Naive B cell (primary cell): ENCODE data around the gene HSPG2. TPM values are rescaled to one million over a fixed set of nuclear protein-coding genes. Genes with fewer than 3 reads are reported as not detected.

Experiments used
- ATAC-seq, 2 donors: fragments of 150-1000 bp; cut with Tn5 transposase; 2 replicates each; pipeline ENCODE4 v1.10.0; 2021; ENCODE audit warnings: low read depth in 2 of 2, mild to moderate bottlenecking in 2 of 2, moderate library complexity in 2 of 2
- DNase-seq: peaks from one replicate; pipeline ENCODE4 v3.0.0; 2022
- H3K27ac Mint-ChIP-seq, 6 donors: one replicate each; pipeline ENCODE4 v1.8.0; 2020 to 2022; ENCODE audit warnings: mild to moderate bottlenecking in 6 of 6, mixed read lengths in 6 of 6, moderate library complexity in 5 of 6, inconsistent platforms in 2 of 6
- H3K27me3 Mint-ChIP-seq, 3 donors: one replicate each; pipeline ENCODE4 v1.8.0; 2021 to 2022; ENCODE audit warnings: mixed read lengths in 3 of 3, mild to moderate bottlenecking in 1 of 3
- H3K36me3 Mint-ChIP-seq, 2 donors: one replicate each; pipeline ENCODE4 v1.8.0; 2020 to 2022; ENCODE audit warnings: mixed read lengths in 2 of 2, inconsistent platforms in 1 of 2, mild to moderate bottlenecking in 1 of 2
- H3K4me1 Mint-ChIP-seq, 3 donors: one replicate each; pipeline ENCODE4 v1.8.0; 2020 to 2022; ENCODE audit warnings: mixed read lengths in 3 of 3, inconsistent platforms in 1 of 3, mild to moderate bottlenecking in 1 of 3, moderate library complexity in 1 of 3
- H3K4me3 Mint-ChIP-seq, 8 donors: one replicate each; pipeline ENCODE4 v1.8.0; 2020 to 2022; ENCODE audit warnings: mild to moderate bottlenecking in 8 of 8, mixed read lengths in 8 of 8, moderate library complexity in 8 of 8, inconsistent platforms in 2 of 8
- H3K9me3 Mint-ChIP-seq, 7 donors: one replicate each; pipeline ENCODE4 v1.8.0; 2020 to 2022; ENCODE audit warnings: mixed read lengths in 7 of 7, mild to moderate bottlenecking in 5 of 7, inconsistent platforms in 2 of 7, moderate library complexity in 1 of 7
- polyA plus RNA-seq, 6 donors: library from polyadenylated mRNA; unstranded; fragments of 300-500 nt; fragmentation: Illumina TruSeq; gene quantifications; one replicate each; pipeline ENCODE4 v1.2.3, GENCODE V29; 2021; ENCODE audit warnings: low read depth in 6 of 6

Gene HSPG2
- polyA plus RNA-seq, 6 donors from 2014 or later = 0.07 TPM; not detected in 5

DNA sequence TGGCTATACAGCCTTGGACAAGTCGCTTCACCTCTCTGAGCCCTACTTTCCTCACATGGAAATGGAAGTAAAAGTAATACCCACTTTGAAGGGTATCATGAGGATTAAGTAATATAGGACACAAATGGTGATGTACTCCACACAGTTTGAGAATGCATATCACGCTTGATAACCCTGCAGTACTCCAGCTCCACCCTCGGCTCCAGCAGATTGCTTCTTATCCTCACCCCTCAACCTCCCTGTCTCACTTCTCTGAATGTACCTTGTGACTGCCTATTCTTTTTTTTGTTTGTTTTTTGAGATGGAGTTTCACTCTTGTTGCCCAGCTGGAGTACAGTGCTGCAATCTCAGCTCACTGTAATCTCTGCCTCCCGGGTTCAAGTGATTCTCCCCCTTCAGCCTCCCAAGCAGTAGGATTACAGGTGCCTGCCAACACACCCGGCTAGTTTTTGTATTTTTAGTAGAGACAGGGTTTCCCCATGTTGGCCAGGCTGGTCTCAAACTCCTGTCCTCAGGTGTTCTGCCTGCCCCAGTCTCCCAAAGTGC is 69.6 kb downstream of the HSPG2 start:
- Mint-ChIP-seq H3K27me3 (no peaks in the 10 kb centered on the region), H3K36me3 (no peaks in the 10 kb centered on the region), H3K9me3 (no peaks in the 10 kb centered on the region), H3K27ac (peak overlapping the region in 3 of 6 donors; percentile 84 to 94 (median 84)), H3K4me1 (peaks cover 12 to 26% (median 18%) of the 10 kb centered on the region in 3 donors), H3K4me3 (no peak overlapping the region)
- no peak for DNase-seq
- ATAC-seq = no peak

- ATAC-seq (no peak), DNase-seq (no peak)
- no peaks in the 10 kb centered on the region for H3K27me3 Mint-ChIP-seq
- no peaks in the 10 kb centered on the region for H3K9me3 Mint-ChIP-seq
- H3K36me3 Mint-ChIP-seq = no peaks in the 10 kb centered on the region
- H3K4me3 Mint-ChIP-seq = peak overlapping the region in 1 of 8 donors; percentile 59
- peaks cover 12 to 20% (median 18%) of the 10 kb centered on the region in 3 donors for H3K4me1 Mint-ChIP-seq
- H3K27ac Mint-ChIP-seq = peak overlapping the region; percentile 82 to 98 (median 92)
Measured at GRCh38 chr1:21866707-21867043, 70.4 kb downstream of the HSPG2 start.

GRCh38 chr1:21865943-21866706 is 71.0 kb downstream of the HSPG2 start:
- Mint-ChIP-seq H3K27ac (peak overlapping the region; percentile 82 to 98 (median 92)), H3K27me3 (no peaks in the 10 kb centered on the region), H3K4me1 (peaks cover 12 to 20% (median 18%) of the 10 kb centered on the region in 3 donors), H3K36me3 (no peaks in the 10 kb centered on the region), H3K9me3 (no peaks in the 10 kb centered on the region), H3K4me3 (peak overlapping the region in 7 of 8 donors; percentile 11 to 78 (median 52))
- DNase-seq (peak; percentile 58), ATAC-seq (peak; percentile 84 to 85)

GRCh38 chr1:21865609-21865942 is 71.5 kb downstream of the HSPG2 start:
- peak overlapping the region; percentile 44 to 98 (median 86) for H3K27ac Mint-ChIP-seq

GRCh38 chr1:21864730-21865129 is 72.4 kb downstream of the HSPG2 start:
- Mint-ChIP-seq H3K27ac (peak overlapping the region in 3 of 6 donors; percentile 18 to 84 (median 32)), H3K36me3 (no peaks in the 10 kb centered on the region), H3K4me1 (peaks cover 12 to 20% (median 18%) of the 10 kb centered on the region in 3 donors), H3K9me3 (peaks cover 0 to 4% (median 0%) of the 10 kb centered on the region in 7 donors), H3K27me3 (no peaks in the 10 kb centered on the region), H3K4me3 (no peak overlapping the region)
- DNase-seq (no peak), ATAC-seq (no peak)

More at GRCh38 chr1:21865609-21865942, 71.5 kb downstream of the HSPG2 start:
- no peak for DNase-seq
- Mint-ChIP-seq H3K9me3 (peaks cover 0 to 4% (median 0%) of the 10 kb centered on the region in 7 donors), H3K4me1 (peaks cover 12 to 20% (median 18%) of the 10 kb centered on the region in 3 donors), H3K27me3 (no peaks in the 10 kb centered on the region), H3K4me3 (peak overlapping the region in 2 of 8 donors; percentile 11 to 65), H3K36me3 (no peaks in the 10 kb centered on the region)
- ATAC-seq = no peak

DNA sequence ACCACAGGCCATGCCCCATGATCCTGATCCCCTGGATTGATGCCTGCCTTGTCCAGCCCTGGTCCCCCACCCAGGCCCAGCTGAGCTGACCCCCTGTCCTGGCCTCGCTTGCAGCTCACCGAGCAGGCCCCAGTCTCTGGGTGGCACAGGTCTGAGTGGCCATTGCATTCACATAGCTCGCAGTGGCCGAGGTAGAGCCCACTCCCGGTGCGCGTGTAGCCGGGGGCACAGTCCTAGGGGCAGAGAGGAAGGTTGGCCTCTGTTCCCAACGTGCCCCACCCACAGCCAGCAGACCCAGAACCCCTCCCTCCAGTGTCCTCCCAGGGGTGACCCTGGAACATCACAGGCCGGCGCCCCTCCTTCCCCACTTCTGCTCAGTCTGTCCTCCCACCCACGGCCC is 73.1 kb downstream of the HSPG2 start:
- ATAC-seq (no peak), DNase-seq (no peak)
- peaks cover 0 to 4% (median 0%) of the 10 kb centered on the region in 7 donors for H3K9me3 Mint-ChIP-seq
- H3K4me3 Mint-ChIP-seq = no peak overlapping the region
- H3K27me3 Mint-ChIP-seq = no peaks in the 10 kb centered on the region
- peaks cover 12 to 20% (median 18%) of the 10 kb centered on the region in 3 donors for H3K4me1 Mint-ChIP-seq
- peak overlapping the region in 3 of 6 donors; percentile 57 to 84 (median 79) for H3K27ac Mint-ChIP-seq
- no peaks in the 10 kb centered on the region for H3K36me3 Mint-ChIP-seq

DNA sequence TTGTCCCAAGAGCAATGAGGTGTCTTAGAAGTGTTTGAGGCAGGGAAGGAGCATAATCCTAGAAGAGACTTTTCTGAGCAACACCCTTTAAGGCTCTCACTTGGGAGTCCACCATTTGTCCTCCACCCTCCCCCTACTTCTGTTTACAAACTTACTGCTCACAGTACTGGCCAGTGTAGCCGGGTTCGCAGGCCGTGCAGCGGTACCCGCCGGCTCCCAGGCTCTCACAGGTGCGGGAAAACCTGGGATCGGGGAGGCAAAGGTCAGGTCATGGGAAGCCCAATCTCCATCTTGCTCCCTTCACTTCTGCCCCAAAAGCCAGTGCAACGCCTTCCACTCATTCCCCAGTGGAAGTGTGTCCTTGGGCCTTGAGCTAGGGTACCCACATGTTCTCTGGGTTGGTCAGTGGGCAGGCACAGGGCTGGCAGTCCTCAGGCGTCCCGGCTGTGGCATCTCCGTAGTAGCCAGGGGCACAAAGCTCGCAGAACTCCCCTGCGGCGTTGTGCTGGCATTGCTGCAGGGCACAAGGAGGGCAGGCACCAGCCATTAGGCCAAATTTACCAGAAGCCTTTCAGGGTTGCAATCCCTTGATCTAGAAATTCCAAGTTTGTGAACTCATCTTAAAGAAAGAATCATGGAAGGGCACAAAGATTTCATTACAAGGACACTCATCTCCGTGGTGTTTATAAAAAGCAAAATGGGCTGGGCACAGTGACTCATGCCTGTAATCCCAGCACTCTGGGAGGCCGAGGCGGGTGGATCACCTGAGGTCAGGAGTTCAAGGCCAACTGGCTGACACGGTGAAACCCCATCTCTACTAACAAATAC is 75.3 kb downstream of the HSPG2 start:
- DNase-seq = no peak
- Mint-ChIP-seq H3K36me3 (no peaks in the 10 kb centered on the region), H3K4me1 (peaks cover 9 to 18% (median 15%) of the 10 kb centered on the region in 3 donors), H3K27ac (no peak overlapping the region), H3K27me3 (no peaks in the 10 kb centered on the region), H3K4me3 (peak overlapping the region in 1 of 8 donors; percentile 74), H3K9me3 (peaks cover 0 to 4% (median 0%) of the 10 kb centered on the region in 7 donors)
- no peak for ATAC-seq

DNA sequence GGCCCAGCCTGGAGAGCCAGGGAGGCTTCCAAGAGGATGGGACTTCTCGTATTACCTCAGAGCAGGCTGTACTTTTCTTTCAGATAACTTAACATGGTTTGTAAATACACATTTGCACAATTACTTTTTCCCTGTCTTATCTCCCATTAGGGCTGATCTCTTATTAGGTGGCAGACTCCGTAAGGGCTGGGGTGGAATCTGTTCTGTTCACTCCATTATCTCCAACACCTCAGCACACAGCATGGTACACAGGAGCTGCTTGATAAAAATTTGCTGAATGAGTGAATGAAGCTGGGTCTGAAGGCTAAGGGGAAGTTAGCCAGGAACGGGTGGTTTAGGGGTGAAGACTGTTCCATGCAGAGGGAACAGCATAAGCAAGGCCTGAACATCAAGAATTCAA is 76.1 kb downstream of the HSPG2 start:
- Mint-ChIP-seq H3K4me3 (no peak overlapping the region), H3K4me1 (peaks cover 5 to 9% (median 7%) of the 10 kb centered on the region in 3 donors), H3K9me3 (peaks cover 0 to 4% (median 0%) of the 10 kb centered on the region in 7 donors), H3K27ac (peak overlapping the region in 1 of 6 donors; percentile 58), H3K27me3 (no peaks in the 10 kb centered on the region), H3K36me3 (no peaks in the 10 kb centered on the region)
- no peak for DNase-seq
- ATAC-seq = no peak

- Mint-ChIP-seq H3K4me3 (no peak overlapping the region), H3K27ac (no peak overlapping the region), H3K27me3 (no peaks in the 10 kb centered on the region), H3K36me3 (no peaks in the 10 kb centered on the region), H3K9me3 (peaks cover 0 to 4% (median 0%) of the 10 kb centered on the region in 7 donors), H3K4me1 (no peaks in the 10 kb centered on the region)
- DNase-seq = no peak
- no peak for ATAC-seq
Measured at GRCh38 chr1:21859669-21860179, 77.4 kb downstream of the HSPG2 start.

GRCh38 chr1:21857840-21858670 is 79.1 kb downstream of the HSPG2 start:
- Mint-ChIP-seq H3K9me3 (peaks cover 0 to 4% (median 0%) of the 10 kb centered on the region in 7 donors), H3K4me3 (no peak overlapping the region), H3K27ac (peak overlapping the region in 2 of 6 donors; percentile 27 to 65), H3K27me3 (no peaks in the 10 kb centered on the region), H3K36me3 (no peaks in the 10 kb centered on the region), H3K4me1 (no peaks in the 10 kb centered on the region)
- DNase-seq (no peak), ATAC-seq (no peak)

DNA sequence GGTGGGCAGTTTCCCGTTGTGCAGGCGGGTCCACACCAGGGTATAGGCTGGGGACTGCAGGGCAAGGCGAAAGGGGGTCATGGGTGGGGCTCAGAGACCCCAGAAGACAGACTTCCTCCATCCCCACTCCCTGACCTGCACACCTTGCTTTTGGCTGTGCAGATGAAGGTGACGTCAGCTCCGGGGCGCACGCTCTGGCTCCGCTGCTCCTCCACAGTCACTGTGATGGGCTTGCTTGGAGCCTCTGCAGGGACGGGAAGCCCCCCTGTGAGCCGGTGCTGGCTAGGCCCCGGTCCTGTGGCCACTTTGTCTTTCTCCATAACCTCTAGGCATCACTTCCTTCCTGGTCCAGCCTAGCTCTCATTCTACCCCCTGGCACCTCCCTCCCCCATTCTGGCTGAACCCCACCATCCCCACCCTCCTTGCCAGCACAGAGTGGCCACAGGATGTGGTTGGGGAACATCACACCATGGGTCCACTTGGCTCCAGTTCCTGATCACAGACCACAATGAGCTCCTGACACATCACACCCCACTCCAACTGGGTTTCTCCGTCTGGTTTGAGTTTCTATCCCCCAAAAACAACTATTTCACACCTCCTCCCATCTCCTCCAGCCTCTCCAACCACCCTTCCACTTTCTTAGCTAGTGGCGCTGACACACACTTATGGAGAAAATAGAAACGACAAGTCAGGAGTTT is 79.8 kb downstream of the HSPG2 start:
- H3K36me3 Mint-ChIP-seq = no peaks in the 10 kb centered on the region
- peaks cover 2 to 3% (median 2%) of the 10 kb centered on the region in 3 donors for H3K4me1 Mint-ChIP-seq
- ATAC-seq (no peak), DNase-seq (no peak)
- H3K4me3 Mint-ChIP-seq = no peak overlapping the region
- H3K9me3 Mint-ChIP-seq = peaks cover 0 to 4% (median 0%) of the 10 kb centered on the region in 7 donors
- H3K27ac Mint-ChIP-seq = peak overlapping the region in 1 of 6 donors; percentile 19
- no peaks in the 10 kb centered on the region for H3K27me3 Mint-ChIP-seq
